GM23338 (cell line): ENCODE data around the gene DCLK1. TPM values are rescaled to one million over a fixed set of nuclear protein-coding genes. Genes with fewer than 3 reads are reported as not detected.

Source experiments
- ATAC-seq: fragments of 200-7000 bp; cut with Tn5 transposase; 3 replicates; pipeline ENCODE4 v1.9.1; 2020
- DNase-seq: peaks from one replicate; pipeline ENCODE4 v3.0.0-alpha.2; 2015; ENCODE audit warnings: low spot score
- H2AFZ ChIP-seq: fragments of 200-600 bp; sonication (generic); 2 replicates; pipeline ENCODE4 v1.8.0; 2016; ENCODE audit warnings: antibody characterized with exemption, mild to moderate bottlenecking, moderate library complexity
- H3F3A ChIP-seq: fragments of 200-600 bp; sonication (generic); replicated peaks from 2 replicates; pipeline ENCODE4 v1.8.0; 2017; ENCODE audit warnings: antibody characterized with exemption, mixed run types, low read depth
- H3K27ac ChIP-seq: fragments of 200-600 bp; sonication (generic); 2 replicates; pipeline ENCODE4 v1.6.1; 2016; ENCODE audit warnings: low read depth
- H3K27me3 ChIP-seq: fragments of 200-600 bp; sonication (generic); 2 replicates; pipeline ENCODE4 v1.8.0; 2016; ENCODE audit warnings: mild to moderate bottlenecking, mixed run types, moderate library complexity; ENCODE audit not compliant: insufficient read depth
- H3K36me3 ChIP-seq: fragments of 200-600 bp; sonication (generic); 2 replicates; pipeline ENCODE4 v1.8.0; 2016; ENCODE audit warnings: mild to moderate bottlenecking; ENCODE audit not compliant: insufficient read depth
- H3K4me1 ChIP-seq: fragments of 200-600 bp; sonication (generic); 2 replicates; pipeline ENCODE4 v1.8.0; 2016; ENCODE audit warnings: mild to moderate bottlenecking, moderate library complexity; ENCODE audit not compliant: insufficient read depth
- H3K4me2 ChIP-seq: fragments of 200-600 bp; sonication (generic); 2 replicates; pipeline ENCODE4 v1.7.1; 2017; ENCODE audit warnings: mixed run types
- H3K4me3 ChIP-seq: fragments of 200-600 bp; sonication (generic); 2 replicates; pipeline ENCODE4 v1.6.1; 2016; ENCODE audit warnings: mixed run types
- H3K79me2 ChIP-seq: fragments of 200-600 bp; sonication (generic); replicated peaks from 2 replicates; pipeline ENCODE4 v1.8.0; 2017; ENCODE audit warnings: mild to moderate bottlenecking; ENCODE audit not compliant: insufficient read depth
- H3K9me2 ChIP-seq: fragments of 200-600 bp; sonication (generic); 2 replicates; pipeline ENCODE4 v1.8.0; 2017; ENCODE audit not compliant: insufficient read depth
- H4K20me1 ChIP-seq: fragments of 200-600 bp; sonication (generic); replicated peaks from 2 replicates; pipeline ENCODE4 v1.8.0; 2017; ENCODE audit warnings: mild to moderate bottlenecking; ENCODE audit not compliant: insufficient read depth
- H3K27ac Mint-ChIP-seq: 2 replicates; pipeline ENCODE4 v1.8.0; 2020; ENCODE audit warnings: inconsistent platforms, mild to moderate bottlenecking, moderate library complexity, mixed read lengths
- H3K27me3 Mint-ChIP-seq: 3 replicates; pipeline ENCODE4 v1.8.0; 2022; ENCODE audit warnings: low read depth, mild to moderate bottlenecking, moderate library complexity, mixed read lengths, inconsistent platforms; ENCODE audit not compliant: insufficient read depth, poor library complexity
- H3K36me3 Mint-ChIP-seq: 3 replicates; pipeline ENCODE4 v1.8.0; 2021; ENCODE audit warnings: low read depth, mild to moderate bottlenecking, inconsistent platforms, moderate library complexity, mixed read lengths
- H3K4me1 Mint-ChIP-seq: 3 replicates; pipeline ENCODE4 v1.8.0; 2020; ENCODE audit warnings: mild to moderate bottlenecking, inconsistent platforms, mixed read lengths
- H3K4me3 Mint-ChIP-seq: 3 replicates; pipeline ENCODE4 v1.8.0; 2021; ENCODE audit warnings: moderate library complexity, mild to moderate bottlenecking, inconsistent platforms, mixed read lengths
- H3K9me3 Mint-ChIP-seq: 3 replicates; pipeline ENCODE4 v1.8.0; 2020; ENCODE audit warnings: moderate library complexity, mild to moderate bottlenecking, inconsistent platforms, mixed read lengths
- CREB1 ChIP-seq: fragments of 250-450 bp; sonication (Bioruptor Pico); IDR thresholded peaks from 2 replicates; pipeline ENCODE4 v1.5.0; 2020; ENCODE audit warnings: low read depth, mild to moderate bottlenecking, moderate library complexity
- ETS1 ChIP-seq: IDR thresholded peaks from 2 replicates; pipeline ENCODE4 v1.6.1; 2016; ENCODE audit warnings: antibody characterized with exemption
- EZH2 ChIP-seq: fragments of 200-600 bp; sonication (generic); IDR thresholded peaks from one replicate; pipeline ENCODE4 v1.8.0; 2017; ENCODE audit warnings: antibody characterized with exemption, mild to moderate bottlenecking, low read depth; ENCODE audit not compliant: unreplicated experiment
- EZH2phosphoT487 ChIP-seq: fragments of 200-600 bp; sonication (generic); IDR thresholded peaks from one replicate; pipeline ENCODE4 v1.8.1; 2018; ENCODE audit warnings: antibody characterized with exemption; ENCODE audit not compliant: unreplicated experiment
- JUNB ChIP-seq: IDR thresholded peaks from one replicate; pipeline ENCODE4 v1.6.1; 2016; ENCODE audit warnings: antibody characterized with exemption; ENCODE audit not compliant: unreplicated experiment
- NANOG ChIP-seq: IDR thresholded peaks from 2 replicates; pipeline ENCODE4 v1.6.1; 2016; ENCODE audit warnings: antibody characterized with exemption, borderline replicate concordance
- POLR2AphosphoS5 ChIP-seq: IDR thresholded peaks from 2 replicates; pipeline ENCODE4 v1.6.1; 2016; ENCODE audit warnings: antibody characterized with exemption, low read depth
- STAT1 ChIP-seq: IDR thresholded peaks from one replicate; pipeline ENCODE4 v1.6.1; 2016; ENCODE audit warnings: antibody characterized with exemption; ENCODE audit not compliant: unreplicated experiment
- ZNF114 ChIP-seq: fragments of 250-450 bp; sonication (Bioruptor Pico); IDR thresholded peaks from 2 replicates; pipeline ENCODE4 v1.5.0; 2020; ENCODE audit warnings: mild to moderate bottlenecking, moderate library complexity
- ZNF331 ChIP-seq: fragments of 250-450 bp; sonication (Bioruptor Pico); IDR thresholded peaks from 2 replicates; pipeline ENCODE4 v1.5.0; 2020; ENCODE audit warnings: low read depth, mild to moderate bottlenecking, moderate library complexity
- ZNF462 ChIP-seq: fragments of 250-450 bp; sonication (Bioruptor Pico); IDR thresholded peaks from 2 replicates; pipeline ENCODE4 v1.5.0; 2020; ENCODE audit warnings: mild to moderate bottlenecking, moderate library complexity
- polyA plus RNA-seq: library from polyadenylated mRNA; unstranded; fragments of >200 nt; fragmentation: Nextera tagmentation; extraction: Ambion mirVana; gene quantifications from 2 replicates; pipeline ENCODE4 v1.2.1, GENCODE V29; 2016
- total RNA-seq: library from RNA; depleted of rRNA; stranded (reverse); fragments of >200 nt; shearing (Covaris generic); gene quantifications from 2 replicates; pipeline ENCODE4 v1.2.3, GENCODE V29; 2014
- TF ChIP-seq, protein P1 (sequence below): IDR thresholded peaks from one replicate; pipeline ENCODE4 v1.6.1; 2018; ENCODE audit warnings: antibody characterized with exemption; ENCODE audit not compliant: unreplicated experiment
- TF ChIP-seq, protein P2 (sequence below), 2 experiments: fragments of 200-600 bp in 1 of 2; sonication (generic) in 1 of 2; conservative IDR thresholded peaks; 2 replicates each; pipeline versions ENCODE4 v1.5.1 to v1.6.1; 2016 to 2017; ENCODE audit warnings: antibody characterized with exemption in 2 of 2, low read depth in 2 of 2, mild to moderate bottlenecking in 2 of 2, moderate library complexity in 1 of 2

The DCLK1 gene
- total and polyA plus RNA-seq, 2 experiments from 2014 or later: 13.1 to 57.7 TPM

DNA sequence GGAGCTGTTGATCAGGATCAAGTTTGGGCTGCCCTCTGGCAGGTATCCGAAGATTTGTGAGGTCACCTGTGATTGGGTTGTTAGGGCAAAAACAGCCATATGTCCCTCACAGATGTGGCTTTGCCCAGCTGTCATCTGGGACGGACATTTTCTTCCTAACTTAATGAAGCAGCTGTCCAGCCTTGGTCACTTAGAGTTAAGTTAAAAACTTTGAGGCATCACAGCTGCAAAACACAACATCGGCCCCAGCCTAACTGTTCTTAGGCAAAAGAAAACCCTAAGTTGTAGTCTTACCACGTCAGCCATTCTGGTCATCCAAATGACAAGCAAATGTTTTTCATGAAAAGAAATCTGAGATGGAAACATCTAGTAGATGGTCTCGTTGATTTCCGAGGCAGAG lies 318.4 kb downstream of the DCLK1 start:
- Histone ChIP-seq H2AFZ (no peak overlapping the region), H3K4me1 (no peaks in the 10 kb centered on the region), H3K9me2 (no peaks in the 10 kb centered on the region), H3K4me2 (no peak overlapping the region), H3K27ac (no peak overlapping the region), H4K20me1 (no peaks in the 10 kb centered on the region), H3K4me3 (no peak overlapping the region), H3K27me3 (no peaks in the 10 kb centered on the region), H3K36me3 (0 out of 2 replicates have a peak, but pooled peaks cover 6% of the 10 kb centered on the region), H3K79me2 (no peaks in the 10 kb centered on the region), H3F3A (no peaks in the 10 kb centered on the region)
- DNase-seq (no peak), ATAC-seq (no peak)
- Mint-ChIP-seq H3K27ac (0 out of 2 replicates have a peak overlapping the region, but pooled peaks have one; percentile 15), H3K9me3 (no peaks in the 10 kb centered on the region), H3K4me3 (no peak overlapping the region), H3K27me3 (no peaks in the 10 kb centered on the region), H3K36me3 (no peaks in the 10 kb centered on the region; the same call in 2 of the 3 replicates), H3K4me1 (peaks cover 5% of the 10 kb centered on the region)
- no peak for TF ChIP-seq EZH2phosphoT487
- no peak for TF ChIP-seq ZNF462 (CRISPR knock-in tag)
- TF ChIP-seq, protein P1, sequence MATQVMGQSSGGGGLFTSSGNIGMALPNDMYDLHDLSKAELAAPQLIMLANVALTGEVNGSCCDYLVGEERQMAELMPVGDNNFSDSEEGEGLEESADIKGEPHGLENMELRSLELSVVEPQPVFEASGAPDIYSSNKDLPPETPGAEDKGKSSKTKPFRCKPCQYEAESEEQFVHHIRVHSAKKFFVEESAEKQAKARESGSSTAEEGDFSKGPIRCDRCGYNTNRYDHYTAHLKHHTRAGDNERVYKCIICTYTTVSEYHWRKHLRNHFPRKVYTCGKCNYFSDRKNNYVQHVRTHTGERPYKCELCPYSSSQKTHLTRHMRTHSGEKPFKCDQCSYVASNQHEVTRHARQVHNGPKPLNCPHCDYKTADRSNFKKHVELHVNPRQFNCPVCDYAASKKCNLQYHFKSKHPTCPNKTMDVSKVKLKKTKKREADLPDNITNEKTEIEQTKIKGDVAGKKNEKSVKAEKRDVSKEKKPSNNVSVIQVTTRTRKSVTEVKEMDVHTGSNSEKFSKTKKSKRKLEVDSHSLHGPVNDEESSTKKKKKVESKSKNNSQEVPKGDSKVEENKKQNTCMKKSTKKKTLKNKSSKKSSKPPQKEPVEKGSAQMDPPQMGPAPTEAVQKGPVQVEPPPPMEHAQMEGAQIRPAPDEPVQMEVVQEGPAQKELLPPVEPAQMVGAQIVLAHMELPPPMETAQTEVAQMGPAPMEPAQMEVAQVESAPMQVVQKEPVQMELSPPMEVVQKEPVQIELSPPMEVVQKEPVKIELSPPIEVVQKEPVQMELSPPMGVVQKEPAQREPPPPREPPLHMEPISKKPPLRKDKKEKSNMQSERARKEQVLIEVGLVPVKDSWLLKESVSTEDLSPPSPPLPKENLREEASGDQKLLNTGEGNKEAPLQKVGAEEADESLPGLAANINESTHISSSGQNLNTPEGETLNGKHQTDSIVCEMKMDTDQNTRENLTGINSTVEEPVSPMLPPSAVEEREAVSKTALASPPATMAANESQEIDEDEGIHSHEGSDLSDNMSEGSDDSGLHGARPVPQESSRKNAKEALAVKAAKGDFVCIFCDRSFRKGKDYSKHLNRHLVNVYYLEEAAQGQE: no peak
- TF ChIP-seq ZNF114: no peak
- no peak for TF ChIP-seq CREB1 (CRISPR knock-in tag)
- TF ChIP-seq ETS1: no peak
- no peak for TF ChIP-seq EZH2
- no peak for TF ChIP-seq NANOG
- TF ChIP-seq JUNB: no peak
- no peak for TF ChIP-seq ZNF331
- no peak for TF ChIP-seq STAT1
- TF ChIP-seq POLR2AphosphoS5: no peak
- TF ChIP-seq, protein P2, sequence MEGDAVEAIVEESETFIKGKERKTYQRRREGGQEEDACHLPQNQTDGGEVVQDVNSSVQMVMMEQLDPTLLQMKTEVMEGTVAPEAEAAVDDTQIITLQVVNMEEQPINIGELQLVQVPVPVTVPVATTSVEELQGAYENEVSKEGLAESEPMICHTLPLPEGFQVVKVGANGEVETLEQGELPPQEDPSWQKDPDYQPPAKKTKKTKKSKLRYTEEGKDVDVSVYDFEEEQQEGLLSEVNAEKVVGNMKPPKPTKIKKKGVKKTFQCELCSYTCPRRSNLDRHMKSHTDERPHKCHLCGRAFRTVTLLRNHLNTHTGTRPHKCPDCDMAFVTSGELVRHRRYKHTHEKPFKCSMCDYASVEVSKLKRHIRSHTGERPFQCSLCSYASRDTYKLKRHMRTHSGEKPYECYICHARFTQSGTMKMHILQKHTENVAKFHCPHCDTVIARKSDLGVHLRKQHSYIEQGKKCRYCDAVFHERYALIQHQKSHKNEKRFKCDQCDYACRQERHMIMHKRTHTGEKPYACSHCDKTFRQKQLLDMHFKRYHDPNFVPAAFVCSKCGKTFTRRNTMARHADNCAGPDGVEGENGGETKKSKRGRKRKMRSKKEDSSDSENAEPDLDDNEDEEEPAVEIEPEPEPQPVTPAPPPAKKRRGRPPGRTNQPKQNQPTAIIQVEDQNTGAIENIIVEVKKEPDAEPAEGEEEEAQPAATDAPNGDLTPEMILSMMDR (conservative IDR thresholded peaks at IDR 0.05; ENCODE audit: low read depth in 2 of 2): no peak
